ENCODE results near the gene LINGO3. TPM values are rescaled to one million over a fixed set of nuclear protein-coding genes. Genes with fewer than 3 reads are reported as not detected.

LINGO3 gene
- total and polyA plus RNA-seq, 2 of the 8 experiments (the other 6 are each of a cell fraction or from before 2014, with no cell fraction given): 0.59 TPM; not detected in 1

- no peak overlapping the region for H2BK5ac ChIP-seq (ENCODE audit: low read depth, low read length)
- no peak overlapping the region for H3K23ac ChIP-seq (ENCODE audit: insufficient read length)
- no peak overlapping the region for H4K5ac ChIP-seq (ENCODE audit: insufficient read length, low read depth, low read length)
- no peak overlapping the region for H2BK20ac ChIP-seq (ENCODE audit: low read length)
- 81% methylated on average over 7 of the region's 7 CpGs; no CpG with 5 or more reads in 1 of the 2 experiments for WGBS, 2 experiments (ENCODE audit: extremely low coverage in 1 of 2, insufficient coverage in 1 of 2, insufficient read length in 1 of 2, insufficient replicate concordance in 2 of 2, low coverage in 1 of 2, low lambda C conversion rate in 2 of 2, missing lambda C conversion rate in 1 of 2)
- no peak overlapping the region for H3K4ac ChIP-seq (replicated peaks; ENCODE audit: insufficient read length, low read depth, low read length)
- no peak overlapping the region for H3K9ac ChIP-seq (replicated peaks in 1 of 4; ENCODE audit: extremely low read depth in 1 of 4, low read depth in 3 of 4, low read length in 3 of 4)
- H3K9me3 ChIP-seq (ENCODE audit: insufficient read depth in 2 of 2, low read depth in 1 of 2, low read length in 1 of 2): no peaks in the 10 kb centered on the region
- H2AK5ac ChIP-seq (ENCODE audit: low read depth, low read length): no peak overlapping the region
- H2BK120ac ChIP-seq (replicated peaks; ENCODE audit: low read depth, low read length): no peak overlapping the region
- no peak overlapping the region for H3K27ac ChIP-seq (ENCODE audit: low read depth, low read length)
- H3K18ac ChIP-seq (ENCODE audit: extremely low read depth, low read length): no peak overlapping the region
- H4K20me1 ChIP-seq (replicated peaks in 1 of 2; ENCODE audit: control insufficient read depth in 1 of 2, insufficient read depth in 2 of 2, low read length in 2 of 2): no peaks in the 10 kb centered on the region
- ChIA-PET CTCF (ENCODE audit: partially characterized antibody) (interaction anchor here (0.7 to 9.8 kb wide), 43 partner anchors 8 to 774 kb away, joined by 3 to 106 read pairs (median 7); partner anchors contain the start of genes AMH, JSRP1, LSM7 and SPPL2B), POLR2A (ENCODE audit: partially characterized antibody) (interaction anchor here (0.6 to 4.1 kb wide), 15 partner anchors 11 to 85 kb away, joined by 3 to 29 read pairs (median 5); partner anchors contain the start of genes AMH, LSM7, PLEKHJ1 and SPPL2B)
- no peak overlapping the region for H3K14ac ChIP-seq (ENCODE audit: insufficient read length)
- no peaks in the 10 kb centered on the region for H3K79me1 ChIP-seq (ENCODE audit: low read depth, low read length)
- no peaks in the 10 kb centered on the region for H3K79me2 ChIP-seq (ENCODE audit: control insufficient read depth in 1 of 2, insufficient read depth in 2 of 2, low read length in 2 of 2)
- TF ChIP-seq BACH1 (IDR thresholded peaks at IDR 0.05; ENCODE audit: low read length) (no peak), USF2 (IDR thresholded peaks at IDR 0.05; ENCODE audit: low read length) (no peak), CTCF (IDR thresholded peaks at IDR 0.05; ENCODE audit: control extremely low read depth in 1 of 3, insufficient read depth in 1 of 3, low read depth in 1 of 3, low read length in 3 of 3) (no peak), CBX8 (IDR thresholded peaks at IDR 0.05; ENCODE audit: borderline replicate concordance, low read depth, low read length) (no peak), CBX5 (IDR thresholded peaks at IDR 0.05; ENCODE audit: low read depth, low read length) (no peak), TEAD4 (IDR thresholded peaks at IDR 0.05; ENCODE audit: low read depth, low read length) (no peak), SIN3A (conservative IDR thresholded peaks at IDR 0.05 in 1 of 2, IDR thresholded peaks at IDR 0.05 in 1 of 2; ENCODE audit: low read depth in 1 of 2, low read length in 2 of 2) (no peak), SP2 (IDR thresholded peaks at IDR 0.05; ENCODE audit: low read length) (no peak), CEBPB (IDR thresholded peaks at IDR 0.05; ENCODE audit: low read depth, low read length) (no peak)
- FAIRE-seq (no peak), DNase-seq (ENCODE audit: low read depth in 1 of 2, low spot score in 2 of 2) (no peak)
- H3K56ac ChIP-seq (replicated peaks; ENCODE audit: insufficient read length, low read depth, low read length): no peak overlapping the region
- H4K8ac ChIP-seq (ENCODE audit: extremely low read depth, insufficient read depth, low read length): no peak overlapping the region; the same call in 1 of the 2 replicates
- H3K23me2 ChIP-seq (ENCODE audit: low read depth, low read length): no peaks in the 10 kb centered on the region
- no peak overlapping the region for H3K4me3 ChIP-seq (ENCODE audit: extremely low read depth in 1 of 4, insufficient read depth in 2 of 4, low read depth in 3 of 4, low read length in 4 of 4)
- H4K91ac ChIP-seq (replicated peaks; ENCODE audit: insufficient read length, low read length): no peak overlapping the region
- no peak overlapping the region for H2AFZ ChIP-seq (ENCODE audit: low read length)
- no peak overlapping the region for H2BK12ac ChIP-seq (ENCODE audit: low read depth, low read length)
- peaks cover 0 to 4% (median under 1%) of the 10 kb centered on the region in 4 experiments; a peak in 4 of 7 replicates for H3K4me1 ChIP-seq (replicated peaks in 1 of 4; ENCODE audit: control insufficient read depth in 3 of 4, insufficient read depth in 4 of 4, low read length in 3 of 4)
- H3K4me2 ChIP-seq (ENCODE audit: insufficient read depth in 1 of 2, low read depth in 2 of 2, low read length in 2 of 2): no peak overlapping the region
- H2BK15ac ChIP-seq (ENCODE audit: low read length): no peak overlapping the region
- H3K36me3 ChIP-seq (ENCODE audit: control insufficient read depth in 2 of 4, insufficient read depth in 4 of 4, low read length in 3 of 4): no peaks in the 10 kb centered on the region
- no peaks in the 10 kb centered on the region for H3K27me3 ChIP-seq (replicated peaks in 1 of 4; ENCODE audit: control insufficient read depth in 3 of 4, extremely low read depth in 1 of 4, insufficient read depth in 3 of 4, low read length in 3 of 4)
Observed at GRCh38 chr19:2315121-2315817, 7.3 kb upstream of the LINGO3 start.
